Measurements from ENCODE around the gene NDUFB8.

Gene NDUFB8

GRCh38 chr10:100568912-100569311 is 39.2 kb upstream of the NDUFB8 start:
- TF ChIP-seq CTCF (IDR thresholded peaks at IDR 0.05; ENCODE audit: borderline replicate concordance, insufficient read depth, low read depth, low read length) = no peak

GRCh38 chr10:100567826-100568225 is 38.2 kb upstream of the NDUFB8 start:
- no peak overlapping the region for H3K4me3 ChIP-seq (ENCODE audit: low read depth, low read length)
- TF ChIP-seq CTCF (IDR thresholded peaks at IDR 0.05; ENCODE audit: borderline replicate concordance, insufficient read depth, low read depth, low read length) = no peak

More at GRCh38 chr10:100568912-100569311, 39.2 kb upstream of the NDUFB8 start:
- no peak overlapping the region for H3K4me3 ChIP-seq (ENCODE audit: low read depth, low read length)

- H3K4me3 ChIP-seq (ENCODE audit: low read depth, low read length) = no peak overlapping the region
- TF ChIP-seq CTCF (IDR thresholded peaks at IDR 0.05; ENCODE audit: borderline replicate concordance, insufficient read depth, low read depth, low read length) = no peak
Observed at GRCh38 chr10:100567249-100567648, 37.6 kb upstream of the NDUFB8 start.

GRCh38 chr10:100566561-100566960 is 36.9 kb upstream of the NDUFB8 start:
- H3K4me3 ChIP-seq (ENCODE audit: low read depth, low read length) = no peak overlapping the region
- no peak for TF ChIP-seq CTCF (IDR thresholded peaks at IDR 0.05; ENCODE audit: borderline replicate concordance, insufficient read depth, low read depth, low read length)

- no peak for TF ChIP-seq CTCF (IDR thresholded peaks at IDR 0.05; ENCODE audit: borderline replicate concordance, insufficient read depth, low read depth, low read length)
- H3K4me3 ChIP-seq (ENCODE audit: low read depth, low read length) = no peak overlapping the region
Observed at GRCh38 chr10:100565206-100565985, 35.7 kb upstream of the NDUFB8 start.

- peak; percentile 84 for TF ChIP-seq CTCF (IDR thresholded peaks at IDR 0.05; ENCODE audit: borderline replicate concordance, insufficient read depth, low read depth, low read length)
- no peak overlapping the region for H3K4me3 ChIP-seq (ENCODE audit: low read depth, low read length)
Observed at GRCh38 chr10:100562008-100562672, 32.5 kb upstream of the NDUFB8 start.

GRCh38 chr10:100561005-100561404 is 31.3 kb upstream of the NDUFB8 start:
- TF ChIP-seq CTCF (IDR thresholded peaks at IDR 0.05; ENCODE audit: borderline replicate concordance, insufficient read depth, low read depth, low read length) = no peak
- no peak overlapping the region for H3K4me3 ChIP-seq (ENCODE audit: low read depth, low read length)
